HG02885 (cell line): ENCODE data around the gene GCM1.
"Not testable (repeated sequence)": the region's sequence is repeated elsewhere in the genome, so short reads cannot be mapped to it uniquely, and the experiment has no call there.

ENCODE experiments used
- ATAC-seq: cut with Tn5 transposase; IDR thresholded peaks from one replicate; pipeline ENCODE4 v1.9.1; 2021; ENCODE audit warnings: mild to moderate bottlenecking; ENCODE audit not compliant: unreplicated experiment, poor library complexity

Gene GCM1

GRCh38 chr6:53148684-53149083, at the start of gene GCM1:
GCM1 (minus strand) TSS chr6:53148841; CDS start chr6:53145632, 3,209 bp downstream.
- ATAC-seq: no peak

GRCh38 chr6:53197553-53197952, 48.9 kb upstream of the GCM1 start:
- ATAC-seq: no peak

GRCh38 chr6:53195048-53195447, 46.4 kb upstream of the GCM1 start:
- no peak for ATAC-seq

- no peak for ATAC-seq
These were observed 44.1 kb upstream of the GCM1 start for GRCh38 chr6:53192682-53193188.

- ATAC-seq: no peak
These were observed 40.9 kb upstream of the GCM1 start for GRCh38 chr6:53189554-53189953.

- ATAC-seq: peak; percentile 7
These were observed 40.2 kb upstream of the GCM1 start for GRCh38 chr6:53188833-53189232.

- no peak for ATAC-seq
These were observed 32.0 kb upstream of the GCM1 start for GRCh38 chr6:53180678-53181077.

GRCh38 chr6:53179961-53180651, 31.5 kb upstream of the GCM1 start:
- ATAC-seq: no peak

GRCh38 chr6:53178837-53179432, 30.3 kb upstream of the GCM1 start:
- no peak for ATAC-seq

- no peak for ATAC-seq
These were observed 26.4 kb upstream of the GCM1 start for GRCh38 chr6:53175027-53175426.

- ATAC-seq: no peak
These were observed 23.8 kb upstream of the GCM1 start for GRCh38 chr6:53172468-53172803.

- ATAC-seq: peak; percentile 92
These were observed 23.2 kb upstream of the GCM1 start for GRCh38 chr6:53171605-53172467.

GRCh38 chr6:53168516-53169267, 20.1 kb upstream of the GCM1 start:
- no peak for ATAC-seq

- ATAC-seq: no peak
These were observed 16.7 kb upstream of the GCM1 start for GRCh38 chr6:53165293-53165692.

- ATAC-seq: no peak
These were observed 14.0 kb upstream of the GCM1 start for GRCh38 chr6:53162606-53163005.

GRCh38 chr6:53161481-53162009, 12.9 kb upstream of the GCM1 start:
- ATAC-seq: no peak

GRCh38 chr6:53159558-53159957, 10.9 kb upstream of the GCM1 start:
- ATAC-seq: no peak

- ATAC-seq: not testable (repeated sequence)
These were observed 9.4 kb upstream of the GCM1 start for GRCh38 chr6:53158076-53158475.

- not testable (repeated sequence) for ATAC-seq
These were observed 6.6 kb upstream of the GCM1 start for GRCh38 chr6:53155279-53155678.

- no peak for ATAC-seq
These were observed 6.2 kb upstream of the GCM1 start for GRCh38 chr6:53154794-53155193.
